Neutrophil (primary cell): Measurements from ENCODE around the gene PTPN4.

Source experiments
- H3K27ac ChIP-seq: fragments of 200-600 bp; sonication (generic); 2 replicates; pipeline ENCODE4 v1.5.1; 2016; ENCODE audit warnings: mild to moderate bottlenecking, moderate library complexity
- H3K27me3 ChIP-seq: fragments of 200-600 bp; sonication (generic); 2 replicates; pipeline ENCODE4 v1.6.0; 2016; ENCODE audit warnings: mild to moderate bottlenecking
- H3K36me3 ChIP-seq: fragments of 200-600 bp; sonication (generic); 2 replicates; pipeline ENCODE4 v1.5.1; 2017
- H3K4me1 ChIP-seq, 2 experiments: fragments of 200-600 bp in 1 of 2; sonication (generic) in 1 of 2; 1 replicate in 1 of 2; 2 replicates in 1 of 2; pipeline versions ENCODE4 v1.5.1 to v1.6.1; 2013 to 2016; ENCODE audit warnings: low read depth in 1 of 2, low read length in 1 of 2, mild to moderate bottlenecking in 1 of 2, moderate library complexity in 1 of 2; ENCODE audit not compliant: control insufficient read depth in 1 of 2, insufficient read depth in 1 of 2
- H3K4me3 ChIP-seq, 2 experiments: fragments of 200-600 bp in 1 of 2; sonication (generic) in 1 of 2; 1 replicate in 1 of 2; 2 replicates in 1 of 2; pipeline ENCODE4 v1.5.1; 2013 to 2016; ENCODE audit warnings: low read depth in 1 of 2, low read length in 1 of 2, mild to moderate bottlenecking in 1 of 2, moderate library complexity in 1 of 2
- H3K9me3 ChIP-seq: fragments of 200-600 bp; sonication (generic); 2 replicates; pipeline ENCODE4 v1.5.1; 2016
- CTCF ChIP-seq: fragments of 200-600 bp; sonication (generic); IDR thresholded peaks from 2 replicates; pipeline ENCODE4 v1.5.1; 2016; ENCODE audit warnings: antibody characterized with exemption

Gene PTPN4

GRCh38 chr2:119810049-119810630, 50.4 kb downstream of the PTPN4 start:
- no peaks in the 10 kb centered on the region for H3K9me3 ChIP-seq
- no peak overlapping the region for H3K4me3 ChIP-seq
- H3K36me3 ChIP-seq = no peaks in the 10 kb centered on the region
- H3K4me1 ChIP-seq = no peaks in the 10 kb centered on the region
- H3K27ac ChIP-seq = no peak overlapping the region
- no peak for TF ChIP-seq CTCF
- no peaks in the 10 kb centered on the region for H3K27me3 ChIP-seq

- Histone ChIP-seq H3K27ac (no peak overlapping the region), H3K36me3 (no peaks in the 10 kb centered on the region), H3K4me3 (no peak overlapping the region), H3K9me3 (no peaks in the 10 kb centered on the region), H3K4me1 (no peaks in the 10 kb centered on the region), H3K27me3 (no peaks in the 10 kb centered on the region)
- TF ChIP-seq CTCF = no peak
Measured at GRCh38 chr2:119814216-119814615, 54.5 kb downstream of the PTPN4 start.

DNA sequence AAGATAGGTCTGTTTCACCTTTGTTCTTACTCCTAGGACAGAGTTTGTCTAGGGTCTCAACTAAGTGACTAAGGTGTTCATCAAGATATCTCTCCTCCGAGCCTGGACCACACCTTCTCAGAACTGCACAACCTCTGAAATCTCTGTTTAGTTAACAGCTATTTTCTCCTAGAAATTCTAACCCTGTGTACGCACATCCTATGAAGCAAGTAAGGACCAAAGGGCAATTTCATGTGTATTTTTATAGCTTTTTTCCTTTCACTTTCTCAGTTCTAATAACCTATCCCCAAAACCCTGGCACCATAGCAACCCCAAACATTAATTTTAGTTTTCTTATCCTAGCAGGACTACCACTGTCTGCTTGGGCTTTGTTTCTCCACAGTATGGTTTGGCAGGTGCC, 59.1 kb downstream of the PTPN4 start:
- no peak for TF ChIP-seq CTCF
- Histone ChIP-seq H3K36me3 (no peaks in the 10 kb centered on the region), H3K27ac (no peak overlapping the region), H3K9me3 (no peaks in the 10 kb centered on the region), H3K27me3 (no peaks in the 10 kb centered on the region), H3K4me1 (no peaks in the 10 kb centered on the region), H3K4me3 (no peak overlapping the region)

DNA sequence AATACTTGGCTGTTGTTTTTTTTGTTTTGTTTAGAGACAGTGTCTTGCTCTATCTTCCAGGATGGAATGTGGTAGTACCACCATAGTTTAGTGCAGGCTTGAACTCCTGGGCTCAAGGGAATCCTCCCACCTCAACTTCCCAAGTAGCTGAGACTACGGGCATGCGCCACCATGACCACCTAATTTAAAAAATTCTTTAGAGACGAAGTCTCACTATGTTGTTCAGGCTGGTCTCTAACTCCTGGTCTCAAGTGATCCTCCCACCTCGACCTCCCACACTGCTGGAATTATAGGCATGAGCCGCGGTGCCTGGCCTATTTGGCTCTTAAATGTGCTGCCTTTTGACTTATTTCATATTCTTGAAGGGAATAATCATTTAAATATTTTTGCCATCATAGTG, 60.1 kb downstream of the PTPN4 start:
- no peak for TF ChIP-seq CTCF
- H3K27ac ChIP-seq = no peak overlapping the region
- no peak overlapping the region for H3K4me3 ChIP-seq
- H3K36me3 ChIP-seq = no peaks in the 10 kb centered on the region
- no peaks in the 10 kb centered on the region for H3K27me3 ChIP-seq
- H3K4me1 ChIP-seq = no peaks in the 10 kb centered on the region
- no peaks in the 10 kb centered on the region for H3K9me3 ChIP-seq

- TF ChIP-seq CTCF = no peak
- no peaks in the 10 kb centered on the region for H3K27me3 ChIP-seq
- H3K27ac ChIP-seq = no peak overlapping the region
- H3K4me1 ChIP-seq = no peaks in the 10 kb centered on the region
- H3K9me3 ChIP-seq = no peaks in the 10 kb centered on the region
- no peaks in the 10 kb centered on the region for H3K36me3 ChIP-seq
- H3K4me3 ChIP-seq = no peak overlapping the region
Measured at GRCh38 chr2:119820275-119820674, 60.6 kb downstream of the PTPN4 start.

DNA sequence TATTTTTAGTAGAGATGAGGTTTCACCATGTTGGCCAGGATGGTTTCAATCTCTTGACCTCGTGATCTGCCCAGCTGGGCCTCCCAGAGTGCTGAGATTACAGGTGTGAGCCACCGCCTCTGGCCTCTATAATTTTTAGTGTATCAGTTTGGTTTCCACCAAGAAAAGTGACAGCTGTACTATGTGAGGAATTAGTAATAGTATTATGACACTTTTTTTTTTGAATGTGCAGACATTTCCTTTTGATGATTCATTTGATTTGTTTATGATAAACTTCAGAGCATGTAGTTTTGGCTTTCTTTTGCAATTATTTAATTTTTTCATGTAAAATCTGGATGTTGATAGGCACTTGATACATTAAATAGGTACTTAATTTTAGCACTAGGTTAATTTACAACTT, 61.5 kb downstream of the PTPN4 start:
- Histone ChIP-seq H3K36me3 (no peaks in the 10 kb centered on the region), H3K27me3 (no peaks in the 10 kb centered on the region), H3K27ac (no peak overlapping the region), H3K9me3 (no peaks in the 10 kb centered on the region), H3K4me1 (no peaks in the 10 kb centered on the region), H3K4me3 (no peak overlapping the region)
- TF ChIP-seq CTCF = no peak
